Breast epithelium (tissue), 4 donors: ENCODE results near the gene EBI3. TPM values are rescaled to one million over a fixed set of nuclear protein-coding genes. Genes with fewer than 3 reads are reported as not detected.
"Not testable (repeated sequence)": the region's sequence is repeated elsewhere in the genome, so short reads cannot be mapped to it uniquely, and the experiment has no call there.

Experiments used
- DNase-seq, 2 donors: peaks; one replicate each; pipeline ENCODE4 v3.0.0-alpha.2; 2019; ENCODE audit warnings: low spot score in 2 of 2
- H3K27ac ChIP-seq, 2 donors: fragments of 200-600 bp; sonication (generic) in 1 of 2; one replicate each; pipeline ENCODE4 v1.5.1; 2016 to 2019; ENCODE audit warnings: mild to moderate bottlenecking in 1 of 2
- H3K27me3 ChIP-seq, 2 donors: fragments of 200-600 bp; sonication (generic) in 1 of 2; one replicate each; pipeline versions ENCODE4 v1.5.1 to v1.6.0; 2017 to 2019; ENCODE audit warnings: control low read depth in 1 of 2, mild to moderate bottlenecking in 1 of 2
- H3K36me3 ChIP-seq: fragments of 200-600 bp; one replicate; pipeline ENCODE4 v1.5.1; 2019
- H3K4me1 ChIP-seq, 2 donors: fragments of 200-600 bp; sonication (generic); one replicate each; pipeline ENCODE4 v1.5.1; 2016 to 2019; ENCODE audit warnings: control low read depth in 1 of 2
- H3K4me3 ChIP-seq, 3 donors: fragments of 200-600 bp; sonication (generic); 1 replicate in 2 of 3; 2 replicates in 1 of 3; pipeline ENCODE4 v1.5.1; 2016 to 2019; ENCODE audit warnings: mild to moderate bottlenecking in 3 of 3, moderate library complexity in 2 of 3
- H3K9me3 ChIP-seq, 2 donors: fragments of 200-600 bp; sonication (generic) in 1 of 2; one replicate each; pipeline ENCODE4 v1.5.1; 2016 to 2019; ENCODE audit warnings: control low read depth in 1 of 2
- CTCF ChIP-seq, 3 donors: fragments of 450-650 bp; IDR thresholded peaks; one replicate each; pipeline ENCODE4 v1.5.1; 2016 to 2017; ENCODE audit warnings: antibody characterized with exemption in 3 of 3, mild to moderate bottlenecking in 3 of 3, moderate library complexity in 3 of 3
- POLR2A ChIP-seq: fragments of 450-650 bp; IDR thresholded peaks from one replicate; pipeline ENCODE4 v1.6.1; 2016; ENCODE audit warnings: antibody characterized with exemption, mild to moderate bottlenecking, moderate library complexity
- POLR2AphosphoS5 ChIP-seq, 3 donors: sonication (generic); formaldehyde crosslinking; IDR thresholded peaks; one replicate each; pipeline ENCODE4 v1.6.1; 2017; ENCODE audit warnings: antibody characterized with exemption in 3 of 3
- intact Hi-C: fragments of 100-400 bp; cut with DNase I; formaldehyde crosslinking; loops from one replicate; pipeline ENCODE4 v1.15.1; 2023; ENCODE audit warnings: low total_unique reads
- total RNA-seq, 3 donors: library from RNA; depleted of rRNA; stranded (reverse); fragments of >200 nt; gene quantifications; one replicate each; pipeline ENCODE4 v1.1.0, GENCODE V29; 2016

Gene EBI3
- total RNA-seq, 3 donors from 2014 or later = 0.66 to 12.6 (median 8.2) TPM

- intact Hi-C loops = no loop called here
- DNase-seq = no peak
- no peak overlapping the region for H3K4me3 ChIP-seq
- H3K36me3 ChIP-seq = no peaks in the 10 kb centered on the region
- H3K9me3 ChIP-seq = no peaks in the 10 kb centered on the region
- H3K27ac ChIP-seq = no peak overlapping the region
- H3K27me3 ChIP-seq = no peaks in the 10 kb centered on the region
- no peaks in the 10 kb centered on the region for H3K4me1 ChIP-seq
- TF ChIP-seq POLR2A (no peak), CTCF (IDR thresholded peaks at IDR 0.05) (no peak), POLR2AphosphoS5 (IDR thresholded peaks at IDR 0.05) (no peak)
Observed at GRCh38 chr19:4217429-4218264, 11.7 kb upstream of the EBI3 start.

GRCh38 chr19:4218523-4218922 lies 10.8 kb upstream of the EBI3 start:
- DNase-seq, H3K27ac ChIP-seq, H3K27me3 ChIP-seq, H3K4me3 ChIP-seq, H3K4me1 ChIP-seq, intact Hi-C loops, H3K9me3 ChIP-seq, H3K36me3 ChIP-seq: not testable (repeated sequence)

- Histone ChIP-seq H3K4me3 (no peak overlapping the region), H3K9me3 (no peaks in the 10 kb centered on the region), H3K27me3 (no peaks in the 10 kb centered on the region), H3K27ac (no peak overlapping the region), H3K36me3 (no peaks in the 10 kb centered on the region), H3K4me1 (no peaks in the 10 kb centered on the region)
- no peak for DNase-seq
- intact Hi-C loops = no loop called here
- TF ChIP-seq CTCF (IDR thresholded peaks at IDR 0.05) (no peak), POLR2AphosphoS5 (IDR thresholded peaks at IDR 0.05) (no peak), POLR2A (no peak)
Observed at GRCh38 chr19:4220188-4220587, 9.1 kb upstream of the EBI3 start.

- H3K27ac ChIP-seq = no peak overlapping the region
- intact Hi-C loops = no loop called here
- no peaks in the 10 kb centered on the region for H3K36me3 ChIP-seq
- peaks cover 4 to 16% of the 10 kb centered on the region in 2 donors for H3K27me3 ChIP-seq
- no peaks in the 10 kb centered on the region for H3K9me3 ChIP-seq
- H3K4me1 ChIP-seq = no peaks in the 10 kb centered on the region
- no peak for DNase-seq
- H3K4me3 ChIP-seq = no peak overlapping the region
- no peak for TF ChIP-seq POLR2AphosphoS5 (IDR thresholded peaks at IDR 0.05)
- no peak for TF ChIP-seq CTCF (IDR thresholded peaks at IDR 0.05)
- no peak for TF ChIP-seq POLR2A
Observed at GRCh38 chr19:4224470-4224869, 4.9 kb upstream of the EBI3 start.

GRCh38 chr19:4225885-4226284 lies 3.4 kb upstream of the EBI3 start:
- Histone ChIP-seq H3K27me3 (peaks cover 5 to 28% of the 10 kb centered on the region in 2 donors), H3K4me3 (no peak overlapping the region), H3K36me3 (no peaks in the 10 kb centered on the region), H3K4me1 (no peaks in the 10 kb centered on the region), H3K9me3 (no peaks in the 10 kb centered on the region), H3K27ac (no peak overlapping the region)
- DNase-seq = no peak
- TF ChIP-seq POLR2A (no peak), CTCF (IDR thresholded peaks at IDR 0.05) (no peak), POLR2AphosphoS5 (IDR thresholded peaks at IDR 0.05) (no peak)
- intact Hi-C loops = no loop called here
